ENCODE data around the gene MGRN1.

The MGRN1 gene

DNA sequence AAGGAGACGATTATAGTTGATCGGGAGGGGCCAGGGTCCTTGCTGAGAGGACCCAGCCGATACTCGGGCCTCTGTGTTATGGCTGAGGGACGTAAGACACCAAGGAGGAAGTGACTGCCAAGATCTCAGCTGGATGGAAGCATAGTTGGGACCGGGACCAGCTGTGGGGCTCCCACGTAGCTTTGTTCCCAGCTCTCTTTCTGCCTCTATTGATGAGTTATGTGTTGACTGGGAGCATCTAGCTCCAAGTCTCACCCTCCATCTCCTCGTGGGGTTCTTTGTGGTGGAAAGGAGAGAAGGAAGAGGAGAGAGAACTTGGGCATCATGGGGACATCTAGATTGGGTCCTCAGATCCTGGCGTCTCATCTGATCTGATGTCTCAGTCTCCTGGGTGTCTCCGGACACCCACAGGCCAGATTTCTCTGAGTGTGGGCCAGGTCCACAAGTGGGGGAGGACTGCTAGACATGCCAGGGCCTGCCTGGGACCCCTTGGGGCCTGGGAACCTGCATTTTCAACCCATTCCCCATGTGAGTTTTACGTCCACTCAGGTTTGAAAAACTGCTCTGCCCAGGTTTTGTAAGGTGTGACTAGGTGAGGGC lies 1.0 kb downstream of the MGRN1 start:
- DNase-seq: no peak

DNA sequence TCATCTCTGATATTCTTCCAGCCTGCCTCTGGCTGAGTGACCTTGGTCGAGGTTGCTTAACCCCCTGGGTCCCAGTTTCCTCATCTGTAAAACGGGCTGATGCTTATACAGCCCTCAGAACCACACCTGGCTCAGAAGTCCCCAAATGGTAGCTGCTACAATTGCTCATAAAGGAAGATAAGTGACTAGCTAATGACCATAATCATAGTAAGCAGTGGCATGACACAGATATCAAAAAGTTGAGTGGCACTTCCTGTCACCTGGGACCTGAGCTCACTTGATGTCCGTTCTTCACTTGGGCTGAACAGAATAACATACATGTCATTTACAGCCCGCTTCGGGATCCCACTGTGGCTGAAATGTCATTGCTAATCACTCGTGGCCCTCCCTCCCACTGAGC lies 1.8 kb downstream of the MGRN1 start:
- no peak for DNase-seq

DNA sequence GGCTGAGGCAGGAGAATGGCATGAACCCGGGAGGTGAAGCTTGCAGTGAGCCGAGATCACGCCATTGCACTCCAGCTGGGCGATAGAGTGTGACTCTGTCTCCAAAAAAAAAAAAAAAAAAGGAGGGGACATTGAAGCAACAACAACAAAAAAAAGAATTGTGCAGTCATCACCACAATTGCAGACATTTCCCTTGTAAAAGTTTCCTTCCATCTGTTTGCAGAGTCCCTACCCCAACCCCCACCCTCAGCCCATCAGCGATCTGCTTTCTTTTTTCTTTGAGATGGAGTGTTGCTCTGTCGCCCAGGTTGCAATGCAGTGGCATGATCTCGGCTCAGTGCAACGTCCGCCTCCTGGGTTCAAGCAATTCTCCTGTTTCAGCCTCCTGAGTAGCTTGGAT lies 3.7 kb downstream of the MGRN1 start:
- DNase-seq: no peak

DNA sequence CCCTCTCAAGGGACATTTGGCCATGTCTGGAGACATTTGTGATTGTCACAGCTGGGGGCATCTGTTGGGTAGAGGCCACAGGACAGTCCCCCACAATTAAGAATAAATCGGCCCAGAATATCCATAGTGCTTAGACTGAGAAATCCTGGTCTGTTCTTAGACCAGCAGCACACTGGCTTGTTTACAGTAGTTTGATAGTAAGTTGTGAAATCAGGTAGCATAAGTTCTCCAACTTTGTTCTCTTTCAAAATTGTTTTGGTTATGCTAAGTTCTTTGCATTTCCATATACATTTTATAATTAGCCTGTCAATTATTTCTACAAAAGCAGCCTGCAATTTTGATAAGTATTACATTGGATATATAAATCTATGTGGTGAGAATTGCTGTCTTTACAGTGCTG lies 6.8 kb downstream of the MGRN1 start:
- DNase-seq: no peak

DNA sequence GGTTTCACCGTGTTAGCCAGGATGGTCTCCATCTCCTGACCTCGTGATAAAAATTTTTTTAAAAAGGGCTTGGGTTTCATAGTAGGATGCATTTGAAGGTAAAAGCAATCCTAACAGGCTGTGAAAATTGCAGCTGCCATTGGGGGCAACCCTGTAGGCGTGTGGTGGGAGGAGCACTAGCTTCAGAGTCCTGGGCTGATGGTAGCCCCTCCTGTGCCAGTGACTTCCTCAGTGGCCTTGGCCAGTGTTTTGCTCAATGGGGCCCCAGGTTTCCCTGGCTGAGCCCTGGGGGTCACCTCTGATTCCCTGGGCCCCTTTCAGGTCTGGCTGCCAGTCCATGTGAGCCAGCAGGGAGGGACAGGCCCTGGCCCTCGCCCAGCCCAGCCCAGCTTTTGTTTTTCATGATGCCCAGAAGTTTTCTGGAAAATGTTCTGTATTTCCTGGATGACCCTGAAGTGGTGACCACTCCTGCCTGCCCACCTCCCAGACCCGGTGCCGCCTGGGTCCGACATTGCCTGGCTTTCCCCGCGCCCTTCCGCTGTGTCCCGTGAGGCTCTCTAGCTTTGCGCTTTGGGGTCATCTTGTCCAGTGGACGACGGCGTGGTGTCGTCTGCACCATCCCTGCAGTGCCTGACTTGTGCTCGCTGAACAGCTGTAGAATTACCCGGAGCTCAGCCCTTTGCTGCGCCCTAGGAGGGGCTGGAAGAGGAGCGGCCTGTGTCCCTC lies 9.4 kb downstream of the MGRN1 start:
- no peak for DNase-seq

DNA sequence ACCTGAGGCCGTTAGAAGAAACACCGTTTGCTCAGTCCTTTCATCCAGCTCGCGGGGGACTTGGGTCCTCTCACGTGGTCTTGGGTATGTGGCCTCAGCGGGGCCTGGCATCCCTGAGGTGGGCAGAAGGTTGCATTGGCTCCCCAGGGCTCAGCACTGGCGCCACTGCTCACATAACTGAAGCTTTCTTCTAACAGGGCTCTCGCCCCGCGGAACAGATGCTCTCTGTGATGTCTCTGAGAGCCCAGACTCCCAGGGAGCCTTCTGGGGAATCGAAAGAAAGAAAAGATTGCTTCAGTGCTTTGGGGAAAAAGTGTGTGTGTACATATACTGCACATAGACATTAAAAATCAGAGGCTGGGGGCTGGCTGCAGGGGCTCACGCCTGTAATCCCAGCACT lies 10.1 kb downstream of the MGRN1 start:
- DNase-seq: no peak

DNA sequence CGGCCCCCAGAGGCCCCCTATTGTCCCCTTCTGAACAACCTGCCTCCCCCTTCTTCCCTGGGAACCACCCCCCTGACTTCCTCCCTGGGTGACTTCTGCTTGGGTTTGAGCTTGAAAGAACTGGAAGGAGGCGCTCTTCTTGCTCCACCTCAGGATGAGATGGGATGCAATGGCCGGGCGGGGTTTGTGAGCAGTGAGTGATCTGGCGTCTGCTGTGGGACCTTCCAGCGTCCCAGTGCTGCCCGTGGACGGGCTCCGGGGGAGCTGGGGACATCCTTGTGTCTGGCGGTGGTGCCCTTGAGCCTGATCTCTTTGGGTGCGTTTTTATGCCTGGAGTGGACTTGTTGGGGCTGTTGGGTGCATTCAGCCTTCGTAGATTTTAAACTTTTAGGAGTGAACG lies 11.6 kb downstream of the MGRN1 start:
- no peak for DNase-seq

DNA sequence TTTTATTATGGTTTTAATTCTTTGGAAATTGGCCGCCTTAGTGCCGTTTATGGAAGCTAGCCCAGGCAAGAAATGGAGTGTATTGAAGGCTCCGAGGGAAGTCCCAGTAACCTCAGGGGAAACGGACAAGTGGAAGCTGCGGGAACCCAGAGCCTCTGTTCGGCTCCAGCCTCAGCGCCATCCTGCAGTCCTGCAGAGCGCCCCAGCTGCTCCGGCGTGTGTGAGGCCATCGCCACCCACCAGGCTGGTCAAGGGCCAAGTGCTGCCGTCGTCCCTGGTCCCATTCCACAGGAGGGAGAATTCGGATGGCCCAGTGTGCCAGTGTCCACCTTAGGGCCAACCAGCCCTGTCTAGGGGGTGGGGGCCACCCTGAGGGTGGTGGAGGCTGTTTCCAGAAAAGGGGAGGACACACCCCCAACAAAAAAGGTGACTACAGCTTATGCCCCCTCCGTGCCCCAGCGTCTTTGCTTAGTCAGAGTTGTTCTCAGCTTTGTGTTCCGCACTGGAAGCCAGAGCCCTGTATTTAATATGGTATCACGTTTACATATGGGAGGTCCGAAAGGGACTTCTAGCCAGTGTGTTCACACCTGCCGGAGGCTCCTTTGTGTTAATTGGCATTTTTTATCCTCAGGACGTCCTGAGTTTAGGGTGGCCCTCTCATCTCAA lies 13.0 kb downstream of the MGRN1 start:
- no peak for DNase-seq

DNA sequence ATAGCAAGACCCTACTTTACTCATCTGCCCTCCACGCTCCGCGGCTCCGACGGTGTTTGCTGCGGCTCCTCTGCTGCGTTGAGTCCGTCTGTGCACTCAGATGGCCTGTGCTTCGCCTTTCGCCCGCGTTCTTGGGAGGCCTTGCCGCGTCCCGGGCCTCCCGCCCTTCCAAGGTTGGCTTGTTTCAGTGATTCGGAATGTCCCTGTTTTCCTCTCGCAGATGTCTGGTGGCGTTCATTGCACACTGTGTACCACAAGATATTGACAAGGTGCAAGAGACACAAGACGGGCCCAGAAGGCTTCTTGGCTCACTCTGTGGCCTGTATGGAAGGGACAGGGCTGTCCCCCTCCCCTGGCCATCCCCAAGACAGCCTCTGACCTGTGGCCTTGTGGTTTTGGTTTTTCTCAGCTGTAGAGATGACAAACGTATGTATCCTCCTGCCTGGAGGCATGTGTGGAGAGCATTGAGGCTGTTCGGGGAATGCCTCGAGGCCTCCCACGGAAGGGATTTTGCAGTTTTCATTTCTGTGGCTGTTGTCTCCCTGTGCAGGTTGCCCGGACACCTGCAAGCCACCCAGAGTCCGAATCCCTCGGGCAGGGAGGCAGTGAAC lies 15.4 kb downstream of the MGRN1 start:
- no peak for DNase-seq

DNA sequence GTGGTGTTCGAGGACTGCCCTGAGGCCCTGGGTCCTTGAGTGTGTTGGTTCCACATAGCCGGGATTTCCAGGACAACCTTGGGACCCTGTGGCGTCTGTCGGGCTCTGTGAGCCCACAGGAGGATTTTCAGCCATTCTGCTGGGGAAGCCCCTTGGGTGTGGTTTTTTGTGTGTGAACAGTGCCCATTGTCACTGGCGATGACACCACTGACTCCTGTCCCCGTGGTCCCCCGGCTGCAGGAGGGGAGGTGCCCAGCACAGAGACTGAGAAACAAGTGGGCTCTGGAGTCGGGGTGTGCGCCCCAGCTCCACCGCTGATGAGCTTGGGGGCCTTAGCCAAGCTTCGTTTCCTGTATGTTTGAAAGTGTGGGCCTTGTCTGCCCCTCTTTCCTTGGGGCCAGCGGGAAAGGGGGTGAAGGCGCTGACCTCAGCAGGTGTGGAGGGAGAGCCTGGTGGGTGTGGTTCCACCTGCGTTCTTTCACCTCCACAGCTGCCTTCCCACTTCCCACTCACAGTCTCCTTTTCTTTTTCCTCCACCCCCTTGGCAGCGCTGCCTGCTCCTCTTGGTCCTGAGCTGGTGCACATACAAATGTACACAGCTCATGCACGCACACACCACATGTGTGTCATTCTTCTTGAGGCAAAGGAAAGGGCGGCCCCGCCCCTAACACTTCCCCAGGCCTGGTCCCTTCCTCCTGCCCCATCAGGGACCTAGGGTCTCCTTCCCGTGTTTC lies 16.1 kb downstream of the MGRN1 start:
- DNase-seq: no peak

DNA sequence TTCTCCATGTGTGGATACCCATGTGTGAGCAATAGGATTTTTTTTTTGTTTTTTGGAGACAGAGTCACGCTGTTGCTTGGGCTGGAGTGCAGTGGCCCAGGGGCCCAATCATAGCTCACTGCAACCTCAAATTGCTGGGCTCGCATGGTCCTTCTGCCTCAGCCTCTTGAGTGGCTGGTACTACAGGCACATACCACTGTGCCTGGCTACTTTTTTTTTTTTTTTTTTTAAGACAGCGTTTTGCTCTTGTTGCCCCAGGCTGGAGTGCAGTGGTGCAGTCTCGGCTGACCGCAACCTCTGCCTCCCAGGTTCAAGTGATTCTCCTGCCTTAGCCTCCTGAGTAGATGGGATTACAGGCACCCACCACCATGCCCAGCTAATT lies 16.7 kb downstream of the MGRN1 start:
- DNase-seq: no peak

DNA sequence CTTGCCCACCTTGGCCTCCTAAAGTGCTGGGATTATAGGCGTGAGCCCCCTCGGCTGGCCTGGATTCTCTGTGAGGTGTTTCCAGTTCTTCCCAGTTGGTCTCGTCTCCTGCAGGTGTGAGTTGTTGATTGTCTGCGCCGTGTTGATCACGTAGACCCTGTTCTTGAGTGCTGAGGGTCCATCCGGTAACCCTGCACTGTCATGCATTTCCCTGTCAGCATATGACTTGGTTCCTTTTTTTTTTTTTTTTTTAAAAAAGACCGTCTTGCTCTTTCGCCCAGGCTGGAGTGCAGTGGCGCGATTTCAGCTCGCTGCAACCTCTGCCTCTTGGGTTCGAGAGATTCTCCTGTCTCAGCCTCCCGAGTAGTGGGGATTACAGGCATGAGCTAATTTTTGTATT lies 17.3 kb downstream of the MGRN1 start:
- no peak for DNase-seq

DNA sequence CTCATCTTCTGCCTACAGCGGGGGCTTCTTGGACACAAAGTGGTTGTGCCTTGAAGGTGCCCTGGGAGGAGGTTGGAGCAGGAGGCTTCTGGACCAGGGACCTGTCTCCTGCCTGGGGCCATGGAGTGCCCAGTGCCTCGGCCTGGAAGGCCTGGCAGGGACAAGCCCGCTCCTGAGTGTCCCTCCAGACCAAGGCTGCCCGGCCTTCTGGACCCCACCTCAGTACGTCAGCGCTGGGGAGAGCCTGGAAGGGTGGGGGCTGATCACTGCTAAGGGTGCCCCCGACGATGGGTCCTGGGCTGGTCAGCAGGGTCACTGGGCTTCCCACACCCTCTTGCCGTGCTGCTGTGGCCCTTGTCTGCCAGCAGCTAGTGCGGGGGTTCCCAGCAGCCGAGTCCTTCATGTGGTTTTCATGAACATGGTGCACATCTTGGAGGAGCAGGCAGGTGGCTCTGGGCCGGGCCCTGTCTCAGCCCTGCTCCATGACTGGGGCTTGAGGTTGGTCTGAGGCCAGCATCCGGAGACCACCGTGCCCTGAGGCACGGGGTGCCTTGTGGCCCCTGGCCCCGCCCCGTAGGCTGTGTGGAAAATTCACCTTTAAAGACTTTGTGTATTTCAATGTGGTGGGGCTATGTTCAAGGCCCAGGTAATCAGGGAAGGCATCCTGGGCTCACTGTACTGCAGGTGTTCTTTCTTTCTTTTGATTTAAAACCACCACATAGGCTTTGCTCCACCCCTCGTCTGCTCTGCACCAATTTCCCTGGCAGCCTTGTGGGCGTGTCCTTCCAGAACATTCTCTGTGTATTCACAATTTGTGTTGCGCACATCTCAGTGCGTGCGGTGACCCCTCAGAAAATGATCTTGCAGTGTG lies 22.4 kb downstream of the MGRN1 start:
- DNase-seq: no peak

DNA sequence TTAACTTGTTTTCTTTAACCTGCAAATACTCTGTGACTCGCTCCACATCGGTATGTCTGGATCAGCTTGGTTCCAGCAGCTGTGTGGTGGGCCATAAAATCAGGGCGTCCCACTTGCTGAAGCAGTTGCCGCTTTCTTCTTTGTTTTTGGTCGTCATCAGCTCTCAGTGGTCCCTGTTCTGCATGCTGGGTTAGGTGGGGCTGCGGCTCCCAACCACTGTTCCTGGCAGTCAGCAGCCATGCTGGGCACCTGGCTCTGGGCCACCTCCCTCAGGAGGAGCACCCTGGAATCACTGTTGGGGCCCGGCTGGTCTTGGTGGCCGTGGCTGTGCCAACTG lies 23.0 kb downstream of the MGRN1 start:
- DNase-seq: no peak

DNA sequence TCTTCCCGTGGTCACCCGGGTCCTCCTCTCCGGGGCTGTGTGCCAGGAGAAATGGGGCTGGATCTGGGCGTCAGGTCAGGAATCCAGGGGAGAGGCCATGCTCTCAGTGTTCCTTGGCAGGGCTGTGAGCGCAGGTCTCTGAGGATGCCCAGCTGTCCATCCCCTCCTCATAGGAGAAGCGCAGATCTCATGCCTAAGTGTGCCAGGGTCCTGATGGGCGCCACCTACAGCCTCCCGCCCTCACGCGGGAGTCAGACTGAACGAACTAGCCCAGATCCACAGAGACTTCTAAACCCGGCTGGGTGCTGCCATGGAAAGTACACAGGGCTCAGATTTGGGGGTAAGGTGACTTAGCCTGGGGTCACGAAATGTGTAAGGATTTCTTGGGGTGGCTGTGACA lies 24.3 kb downstream of the MGRN1 start:
- no peak for DNase-seq

DNA sequence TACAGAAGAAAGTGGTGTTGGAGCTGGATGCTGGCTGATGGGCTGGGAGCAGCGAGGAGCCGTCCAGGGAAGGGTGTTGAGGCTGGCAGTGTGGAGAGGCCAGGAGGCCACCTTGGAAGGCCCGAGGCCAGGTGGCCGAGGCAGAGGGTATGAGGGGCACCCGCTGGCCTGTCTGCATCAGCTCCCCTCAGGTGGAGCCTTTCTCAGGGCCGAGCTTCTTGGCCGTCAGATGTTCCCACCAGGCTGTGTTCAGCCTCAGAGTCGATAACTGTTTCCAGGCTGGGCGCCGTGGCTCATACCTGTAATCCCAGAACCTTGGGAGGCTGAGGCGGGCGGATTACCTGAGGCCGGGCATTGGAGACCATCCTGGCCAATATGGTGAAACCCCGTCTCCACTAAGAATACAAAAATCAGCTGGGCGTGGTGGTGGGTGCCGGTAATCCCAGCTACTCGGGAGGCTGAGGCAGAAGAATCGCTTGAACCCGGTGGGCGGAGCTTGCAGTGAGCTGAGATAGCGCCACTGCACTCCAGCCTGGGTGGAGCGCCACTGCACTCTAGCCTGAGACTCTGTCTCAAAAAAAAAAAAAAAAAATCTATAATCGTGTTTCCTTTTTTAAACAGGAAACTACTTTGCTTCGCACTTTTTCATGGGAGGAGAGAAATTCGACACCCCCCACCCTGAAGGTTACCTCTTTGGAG lies 25.3 kb downstream of the MGRN1 start:
- no peak for DNase-seq

DNA sequence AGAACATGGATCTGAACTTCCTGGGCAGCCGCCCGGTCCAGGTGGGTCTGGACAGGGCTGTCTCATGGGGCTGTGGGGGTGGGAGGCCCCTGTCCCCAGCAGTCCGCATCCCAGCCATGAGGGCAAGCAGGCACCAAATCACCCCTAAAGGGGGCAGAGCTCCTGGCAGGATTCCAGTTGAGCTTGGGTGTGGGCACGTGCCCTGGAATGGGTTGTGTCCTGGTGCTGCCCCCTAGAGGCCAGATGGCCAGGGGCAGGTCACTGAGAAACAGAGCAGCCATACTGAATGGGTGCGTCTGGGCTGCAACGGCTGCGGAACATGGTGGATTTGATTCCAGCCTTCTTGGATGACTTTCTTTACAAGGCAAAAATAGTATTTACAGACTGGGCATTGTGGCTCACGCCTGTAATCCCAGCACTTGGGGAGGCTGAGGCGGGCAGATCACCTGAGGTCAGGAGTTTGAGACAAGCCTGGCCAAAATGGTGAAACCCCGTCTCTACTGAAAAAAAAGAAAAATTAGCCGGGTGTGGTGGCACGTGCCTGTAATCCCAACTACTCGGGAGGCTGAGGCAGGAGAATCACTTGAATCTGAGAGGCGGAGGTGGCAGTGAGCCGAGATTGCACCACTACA lies 25.9 kb downstream of the MGRN1 start:
- peak; percentile 80 for DNase-seq

DNA sequence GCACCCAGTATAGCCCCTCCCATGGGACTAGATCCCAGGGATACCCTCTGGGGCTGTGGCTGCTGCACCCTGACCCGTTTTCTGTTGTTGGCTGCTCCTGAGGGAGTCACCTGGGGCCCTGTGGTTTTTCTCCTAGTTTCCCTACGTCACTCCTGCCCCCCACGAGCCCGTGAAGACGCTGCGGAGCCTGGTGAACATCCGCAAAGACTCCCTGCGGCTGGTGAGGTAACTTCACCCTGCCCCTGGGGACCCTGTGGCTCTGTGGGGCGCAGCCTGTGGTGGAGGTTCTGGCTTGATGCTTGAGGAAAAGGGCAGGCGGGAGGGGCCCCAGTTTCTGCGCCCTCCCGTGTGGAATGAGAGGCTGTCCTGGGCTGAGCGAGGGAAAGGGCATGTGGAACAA lies 27.2 kb downstream of the MGRN1 start:
- no peak for DNase-seq

DNA sequence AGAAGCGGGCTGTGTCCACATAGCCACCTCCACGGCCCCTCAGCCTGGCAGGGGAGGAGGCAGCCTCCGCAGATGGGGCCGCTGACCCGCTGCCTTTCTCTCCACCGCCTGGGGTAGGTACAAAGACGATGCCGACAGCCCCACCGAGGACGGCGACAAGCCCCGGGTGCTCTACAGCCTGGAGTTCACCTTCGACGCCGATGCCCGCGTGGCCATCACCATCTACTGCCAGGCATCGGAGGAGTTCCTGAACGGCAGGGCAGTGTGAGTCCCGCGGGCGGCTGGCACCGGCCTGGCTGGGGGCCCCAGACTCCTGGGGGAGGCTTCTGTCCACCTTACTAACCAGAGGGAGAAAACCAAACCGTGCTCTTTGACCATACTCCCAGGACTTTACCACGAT lies 27.9 kb downstream of the MGRN1 start:
- no peak for DNase-seq

DNA sequence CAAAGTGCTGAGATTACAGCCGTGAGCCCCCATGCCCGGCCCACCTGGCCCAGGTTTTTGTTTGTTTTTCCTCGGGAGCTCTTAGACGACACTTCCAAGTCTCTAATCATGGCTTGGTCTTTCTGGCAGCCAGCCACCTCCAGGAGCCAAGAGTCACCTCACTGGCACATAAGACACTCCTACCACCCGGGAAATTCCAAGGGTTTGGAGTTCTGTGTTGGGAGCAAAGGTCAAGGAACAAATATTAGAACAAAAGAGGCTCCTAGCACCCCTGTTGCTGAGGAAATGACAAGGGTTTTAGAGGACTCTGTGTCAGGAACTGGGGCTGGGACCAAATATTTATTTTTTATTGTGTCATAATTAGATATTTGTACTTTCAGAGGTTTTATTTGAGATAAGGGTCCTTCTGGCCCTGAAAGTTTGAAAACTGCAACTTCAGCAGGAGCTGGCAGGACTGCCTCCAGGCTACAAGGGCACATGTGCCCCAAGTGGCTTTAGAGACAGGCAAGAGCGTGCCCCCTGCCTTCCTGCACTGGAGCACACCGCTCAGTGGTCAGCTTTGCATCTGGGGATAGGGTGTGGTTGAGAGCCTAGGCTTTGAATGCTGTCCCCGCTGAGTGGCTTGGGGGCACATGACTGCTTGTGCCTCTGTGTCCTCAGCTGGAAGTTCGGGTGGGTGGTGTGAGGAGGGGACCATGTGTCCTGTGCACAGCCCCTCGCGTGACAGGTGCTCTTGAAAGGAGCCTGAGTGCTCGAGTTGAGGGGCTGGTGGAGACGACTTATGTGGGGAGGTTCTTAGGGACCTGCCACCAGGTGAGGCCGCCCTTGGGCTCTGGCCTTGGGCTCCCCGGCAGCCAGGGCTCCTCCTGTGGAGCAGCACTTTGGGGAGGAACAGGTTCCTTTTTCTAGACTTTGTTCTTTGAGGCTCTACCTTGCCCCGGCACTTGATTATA lies 29.7 kb downstream of the MGRN1 start:
- no peak for DNase-seq
